CD4-positive, alpha-beta T cell (primary cell): ENCODE measurements around the gene BACH1. TPM values are rescaled to one million over a fixed set of nuclear protein-coding genes. Genes with fewer than 3 reads are reported as not detected.

Source experiments
- ATAC-seq: fragments of 200-7000 bp; cut with Tn5 transposase; one replicate; pipeline ENCODE4 v1.10.0; 2022; ENCODE audit warnings: mild to moderate bottlenecking; ENCODE audit not compliant: poor library complexity
- CTCF ChIA-PET: fragments of 350-600 bp; sonication (Branson Sonifier 250); formaldehyde crosslinking; loops from one replicate; lab custom pipeline; 2021; ENCODE audit warnings: antibody characterized with exemption, inconsistent platforms; lab: Charles Lee
- POLR2A ChIA-PET: fragments of 350-600 bp; sonication (Branson Sonifier 250); formaldehyde crosslinking; loops from one replicate; lab custom pipeline; 2021; ENCODE audit warnings: antibody characterized with exemption, inconsistent platforms; lab: Charles Lee
- DNase-seq, 14 experiments: peaks; one replicate each; pipeline ENCODE4 v3.0.0-alpha.2; 2013 to 2020; ENCODE audit warnings: mixed read lengths in 2 of 14
- H3K27ac ChIP-seq, 2 donors: one replicate each; pipeline versions ENCODE4 v1.5.1 to v1.7.0; 2013; ENCODE audit warnings: low read length in 2 of 2, low read depth in 1 of 2, mild to moderate bottlenecking in 1 of 2
- H3K27me3 ChIP-seq, 2 experiments: 1 replicate in 1 of 2; 2 replicates in 1 of 2; pipeline versions ENCODE4 v1.6.1 to v1.7.0; 2013; ENCODE audit warnings: low read length in 2 of 2, control low read depth in 1 of 2, mild to moderate bottlenecking in 1 of 2, moderate library complexity in 1 of 2; ENCODE audit not compliant: insufficient read depth in 2 of 2, control insufficient read depth in 1 of 2
- H3K36me3 ChIP-seq: one replicate; pipeline ENCODE4 v1.6.1; 2013; ENCODE audit warnings: low read length, control low read depth; ENCODE audit not compliant: insufficient read depth
- H3K4me1 ChIP-seq: one replicate; pipeline ENCODE4 v1.6.1; 2013; ENCODE audit warnings: low read length, control low read depth; ENCODE audit not compliant: insufficient read depth
- H3K4me3 ChIP-seq: one replicate; pipeline ENCODE4 v1.5.1; 2013; ENCODE audit warnings: mild to moderate bottlenecking, low read length, moderate library complexity
- H3K9me3 ChIP-seq, 2 experiments: 1 replicate in 1 of 2; 2 replicates in 1 of 2; pipeline versions ENCODE4 v1.6.1 to v1.7.0; 2013; ENCODE audit warnings: low read length in 2 of 2, mild to moderate bottlenecking in 2 of 2, control low read depth in 1 of 2, moderate library complexity in 1 of 2; ENCODE audit not compliant: control insufficient read depth in 1 of 2, insufficient read depth in 1 of 2
- H3K27ac Mint-ChIP-seq: one replicate; pipeline ENCODE4 v1.8.0; 2020; ENCODE audit warnings: mixed read lengths
- H3K27me3 Mint-ChIP-seq: one replicate; pipeline ENCODE4 v1.8.0; 2021; ENCODE audit warnings: mixed read lengths
- H3K36me3 Mint-ChIP-seq: one replicate; pipeline ENCODE4 v1.8.0; 2021; ENCODE audit warnings: low read depth, mixed read lengths
- H3K4me1 Mint-ChIP-seq: one replicate; pipeline ENCODE4 v1.8.0; 2021; ENCODE audit warnings: low read depth, mixed read lengths
- H3K4me3 Mint-ChIP-seq: one replicate; pipeline ENCODE4 v1.8.0; 2020; ENCODE audit warnings: mild to moderate bottlenecking, mixed read lengths
- H3K9me3 Mint-ChIP-seq: one replicate; pipeline ENCODE4 v1.8.0; 2020; ENCODE audit warnings: mixed read lengths
- intact Hi-C, 2 experiments: fragments of 100-400 bp; cut with DNase I in 1 of 2; cut with micrococcal nuclease in 1 of 2; formaldehyde crosslinking; loops; one replicate each; pipeline versions ENCODE4 v1.15.1 to v1.9.0; 2023 to 2025; cut with DNase I, micrococcal nuclease
- total RNA-seq, 174 experiments: library from RNA in 2 of 174; stranded (reverse) in 2 of 174; gene quantifications; one replicate each; pipeline ENCODE4 v1.2.3 and lab custom pipeline; 2021 to 2026
- TF ChIP-seq, protein P1 (sequence below): fragments of 200-600 bp; IDR thresholded peaks from one replicate; pipeline ENCODE4 v1.8.0; 2022; ENCODE audit warnings: antibody characterized with exemption, mild to moderate bottlenecking

BACH1 gene
- total RNA-seq, 2 experiments from 2014 or later = 64.4 to 65.9 TPM

GRCh38 chr21:29378832-29379231, 80.1 kb downstream of the BACH1 start:
- peaks cover 13% of the 10 kb centered on the region for H3K4me1 Mint-ChIP-seq
- ChIA-PET POLR2A (no interaction called here), CTCF (no interaction called here)
- intact Hi-C loops = no loop called here
- Histone ChIP-seq H3K27ac (no peak overlapping the region), H3K9me3 (no peaks in the 10 kb centered on the region), H3K36me3 (no peaks in the 10 kb centered on the region), H3K4me3 (no peak overlapping the region), H3K4me1 (peaks cover 9% of the 10 kb centered on the region), H3K27me3 (no peaks in the 10 kb centered on the region)
- TF ChIP-seq, protein P1, sequence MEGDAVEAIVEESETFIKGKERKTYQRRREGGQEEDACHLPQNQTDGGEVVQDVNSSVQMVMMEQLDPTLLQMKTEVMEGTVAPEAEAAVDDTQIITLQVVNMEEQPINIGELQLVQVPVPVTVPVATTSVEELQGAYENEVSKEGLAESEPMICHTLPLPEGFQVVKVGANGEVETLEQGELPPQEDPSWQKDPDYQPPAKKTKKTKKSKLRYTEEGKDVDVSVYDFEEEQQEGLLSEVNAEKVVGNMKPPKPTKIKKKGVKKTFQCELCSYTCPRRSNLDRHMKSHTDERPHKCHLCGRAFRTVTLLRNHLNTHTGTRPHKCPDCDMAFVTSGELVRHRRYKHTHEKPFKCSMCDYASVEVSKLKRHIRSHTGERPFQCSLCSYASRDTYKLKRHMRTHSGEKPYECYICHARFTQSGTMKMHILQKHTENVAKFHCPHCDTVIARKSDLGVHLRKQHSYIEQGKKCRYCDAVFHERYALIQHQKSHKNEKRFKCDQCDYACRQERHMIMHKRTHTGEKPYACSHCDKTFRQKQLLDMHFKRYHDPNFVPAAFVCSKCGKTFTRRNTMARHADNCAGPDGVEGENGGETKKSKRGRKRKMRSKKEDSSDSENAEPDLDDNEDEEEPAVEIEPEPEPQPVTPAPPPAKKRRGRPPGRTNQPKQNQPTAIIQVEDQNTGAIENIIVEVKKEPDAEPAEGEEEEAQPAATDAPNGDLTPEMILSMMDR = no peak
- no peak overlapping the region for H3K27ac Mint-ChIP-seq
- DNase-seq = no peak
- H3K36me3 Mint-ChIP-seq = no peaks in the 10 kb centered on the region
- H3K27me3 Mint-ChIP-seq = no peaks in the 10 kb centered on the region
- no peaks in the 10 kb centered on the region for H3K9me3 Mint-ChIP-seq
- no peak overlapping the region for H3K4me3 Mint-ChIP-seq
- no peak for ATAC-seq

DNA sequence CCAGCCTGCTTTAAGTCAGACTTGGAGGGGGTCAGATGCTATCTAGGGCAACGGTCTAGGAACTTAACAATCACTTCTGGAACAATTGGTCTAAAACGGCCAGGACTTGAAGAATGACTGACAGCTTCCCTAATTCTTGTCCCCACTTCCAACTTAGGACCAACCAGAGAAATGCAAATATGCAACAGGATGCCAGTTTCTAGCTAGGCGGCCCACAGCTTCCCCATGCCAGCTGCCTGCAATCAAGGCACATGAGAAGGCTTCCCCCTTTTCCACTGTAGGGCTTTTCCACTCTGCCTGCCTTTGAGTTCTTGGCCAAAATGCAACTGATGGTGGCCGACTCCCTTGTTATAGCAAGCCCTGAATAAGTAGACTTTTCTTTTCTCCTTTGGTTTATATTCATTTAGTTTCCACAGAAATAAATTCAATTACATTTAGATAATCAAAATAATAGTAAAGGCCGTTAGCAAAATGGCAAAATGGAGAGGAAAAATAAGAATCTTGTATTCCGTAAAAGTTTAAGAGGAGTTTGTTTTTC, 80.9 kb downstream of the BACH1 start:
- Mint-ChIP-seq H3K9me3 (no peaks in the 10 kb centered on the region), H3K27me3 (no peaks in the 10 kb centered on the region), H3K4me1 (peaks cover 13% of the 10 kb centered on the region), H3K4me3 (no peak overlapping the region), H3K36me3 (no peaks in the 10 kb centered on the region), H3K27ac (no peak overlapping the region)
- no peaks in the 10 kb centered on the region for H3K27me3 ChIP-seq
- H3K4me1 ChIP-seq = peaks cover 9% of the 10 kb centered on the region
- ChIA-PET POLR2A (no interaction called here), CTCF (no interaction called here)
- ATAC-seq (no peak), DNase-seq (no peak)
- H3K4me3 ChIP-seq = no peak overlapping the region
- no peak overlapping the region for H3K27ac ChIP-seq
- TF ChIP-seq, protein P1 = no peak
- no peaks in the 10 kb centered on the region for H3K9me3 ChIP-seq
- intact Hi-C loops = no loop called here
- no peaks in the 10 kb centered on the region for H3K36me3 ChIP-seq

- H3K4me3 ChIP-seq = no peak overlapping the region
- no peaks in the 10 kb centered on the region for H3K4me1 ChIP-seq
- ATAC-seq (no peak), DNase-seq (no peak)
- CTCF ChIA-PET = no interaction called here
- POLR2A ChIA-PET = no interaction called here
- intact Hi-C loops = no loop called here
- H3K27ac ChIP-seq = no peak overlapping the region
- no peaks in the 10 kb centered on the region for H3K36me3 ChIP-seq
- no peak overlapping the region for H3K27ac Mint-ChIP-seq
- H3K36me3 Mint-ChIP-seq = no peaks in the 10 kb centered on the region
- no peaks in the 10 kb centered on the region for H3K27me3 Mint-ChIP-seq
- TF ChIP-seq, protein P1 = no peak
- peaks cover 3% of the 10 kb centered on the region for H3K4me1 Mint-ChIP-seq
- no peaks in the 10 kb centered on the region for H3K27me3 ChIP-seq
- H3K4me3 Mint-ChIP-seq = no peak overlapping the region
- H3K9me3 ChIP-seq = no peaks in the 10 kb centered on the region
- H3K9me3 Mint-ChIP-seq = no peaks in the 10 kb centered on the region
These were observed 83.4 kb downstream of the BACH1 start for GRCh38 chr21:29382030-29382654.
